Measurements from ENCODE around the gene PRRC2A.

Gene PRRC2A

GRCh38 chr6:31626952-31627351, 6.4 kb downstream of the PRRC2A start:
- no peak for DNase-seq

DNA sequence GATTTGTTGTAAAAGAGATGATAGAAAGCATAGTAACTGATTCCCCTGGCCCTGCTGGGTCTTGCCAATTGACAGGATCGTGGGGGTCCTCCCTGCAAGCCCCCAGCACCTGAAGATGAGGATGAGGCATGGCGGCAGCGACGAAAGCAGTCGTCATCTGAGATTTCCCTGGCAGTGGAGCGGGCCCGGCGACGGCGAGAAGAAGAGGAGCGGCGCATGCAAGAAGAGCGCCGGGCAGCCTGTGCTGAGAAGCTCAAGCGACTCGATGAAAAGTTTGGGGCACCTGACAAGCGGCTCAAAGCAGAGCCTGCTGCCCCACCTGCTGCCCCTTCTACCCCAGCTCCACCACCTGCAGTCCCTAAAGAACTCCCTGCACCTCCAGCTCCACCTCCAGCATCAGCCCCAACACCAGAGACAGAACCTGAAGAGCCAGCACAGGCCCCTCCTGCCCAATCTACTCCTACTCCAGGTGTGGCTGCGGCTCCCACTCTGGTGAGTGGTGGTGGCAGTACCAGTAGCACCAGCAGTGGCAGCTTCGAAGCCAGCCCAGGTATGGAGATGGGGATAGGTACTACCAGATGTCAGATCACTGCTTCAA, 7.3 kb downstream of the PRRC2A start:
- no peak for DNase-seq

DNA sequence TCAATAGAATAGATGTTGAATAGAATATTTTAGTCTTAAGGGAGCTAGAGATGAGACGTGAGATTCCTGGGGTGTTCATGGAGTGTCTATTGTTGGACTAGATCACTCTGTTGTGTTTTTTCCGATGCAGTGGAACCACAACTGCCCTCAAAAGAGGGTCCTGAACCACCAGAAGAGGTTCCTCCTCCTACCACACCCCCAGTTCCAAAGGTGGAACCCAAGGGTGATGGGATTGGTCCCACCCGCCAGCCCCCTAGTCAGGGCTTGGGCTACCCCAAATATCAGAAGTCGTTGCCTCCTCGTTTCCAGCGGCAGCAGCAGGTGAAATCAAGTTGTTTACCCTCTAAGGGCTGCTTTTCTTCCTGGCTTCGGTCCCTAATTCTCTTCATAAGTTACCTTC, 8.5 kb downstream of the PRRC2A start:
- DNase-seq = no peak

GRCh38 chr6:31630177-31630934, 9.8 kb downstream of the PRRC2A start:
- DNase-seq = no peak

GRCh38 chr6:31631209-31631608, 10.7 kb downstream of the PRRC2A start:
- no peak for DNase-seq

DNA sequence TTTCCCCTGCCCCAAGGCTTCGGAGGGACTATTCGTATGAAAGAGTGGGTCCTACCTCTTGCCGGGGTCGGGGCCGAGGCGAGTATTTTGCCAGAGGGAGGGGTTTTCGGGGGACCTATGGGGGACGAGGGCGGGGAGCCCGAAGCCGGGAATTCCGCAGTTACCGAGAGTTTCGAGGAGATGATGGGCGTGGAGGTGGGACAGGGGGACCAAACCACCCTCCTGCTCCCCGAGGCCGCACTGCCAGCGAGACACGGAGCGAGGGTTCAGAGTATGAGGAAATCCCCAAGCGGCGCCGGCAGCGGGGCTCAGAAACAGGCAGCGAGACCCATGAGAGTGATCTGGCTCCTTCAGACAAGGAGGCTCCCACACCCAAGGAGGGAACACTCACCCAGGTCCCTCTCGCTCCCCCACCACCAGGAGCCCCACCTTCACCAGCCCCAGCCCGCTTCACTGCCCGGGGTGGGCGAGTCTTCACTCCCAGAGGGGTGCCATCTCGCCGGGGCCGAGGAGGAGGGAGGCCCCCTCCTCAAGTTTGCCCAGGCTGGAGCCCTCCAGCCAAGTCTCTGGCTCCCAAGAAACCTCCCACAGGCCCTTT, 11.3 kb downstream of the PRRC2A start:
- DNase-seq = no peak

- DNase-seq = no peak
Measured at GRCh38 chr6:31632279-31632946, 11.9 kb downstream of the PRRC2A start.

DNA sequence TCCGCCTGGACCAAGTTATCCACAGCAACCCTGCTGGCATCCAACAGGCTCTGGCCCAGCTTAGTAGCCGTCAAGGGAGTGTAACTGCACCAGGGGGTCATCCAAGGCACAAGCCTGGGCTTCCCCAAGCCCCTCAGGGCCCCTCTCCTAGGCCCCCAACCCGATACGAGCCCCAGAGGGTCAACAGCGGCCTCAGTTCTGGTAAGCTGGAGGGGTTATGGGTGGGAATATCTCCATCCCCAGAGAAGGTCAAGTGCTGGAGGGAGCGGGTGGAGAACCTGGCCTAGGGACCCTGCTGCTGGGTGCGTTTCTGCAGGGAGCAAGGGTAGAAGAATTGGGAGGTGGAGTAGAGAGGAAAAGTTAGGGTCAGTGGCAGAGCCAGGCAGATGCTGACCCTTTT, 12.9 kb downstream of the PRRC2A start:
- DNase-seq = no peak

- no peak for DNase-seq
Measured at GRCh38 chr6:31634131-31634530, 13.6 kb downstream of the PRRC2A start.

DNA sequence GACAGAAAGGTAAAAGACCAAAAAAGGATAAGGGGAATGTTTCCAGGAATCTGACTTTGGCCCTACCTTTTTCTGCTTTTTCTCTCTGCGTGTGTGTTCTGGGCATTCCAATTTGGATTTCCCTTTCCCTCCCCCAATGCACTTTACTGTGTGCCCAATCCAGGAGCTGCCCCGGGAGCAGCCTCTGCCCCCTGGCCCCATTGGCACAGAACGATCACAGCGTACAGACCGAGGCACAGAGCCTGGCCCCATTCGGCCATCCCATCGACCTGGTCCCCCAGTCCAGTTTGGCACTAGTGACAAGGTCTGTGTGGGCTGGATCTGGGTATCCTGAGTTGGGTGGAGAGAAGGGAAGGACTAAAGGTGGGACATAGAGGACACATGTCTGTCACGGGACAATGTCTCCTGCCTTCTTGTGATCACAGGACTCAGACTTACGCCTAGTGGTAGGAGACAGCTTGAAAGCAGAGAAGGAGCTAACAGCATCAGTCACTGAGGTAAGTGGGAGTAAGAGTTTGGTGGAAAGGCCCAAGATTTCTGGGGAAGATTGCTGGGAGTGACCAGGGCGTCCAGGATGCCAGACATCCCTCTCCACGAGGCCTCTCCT, 14.6 kb downstream of the PRRC2A start:
- DNase-seq = no peak

GRCh38 chr6:31636698-31637596, 16.4 kb downstream of the PRRC2A start:
- no peak for DNase-seq

DNA sequence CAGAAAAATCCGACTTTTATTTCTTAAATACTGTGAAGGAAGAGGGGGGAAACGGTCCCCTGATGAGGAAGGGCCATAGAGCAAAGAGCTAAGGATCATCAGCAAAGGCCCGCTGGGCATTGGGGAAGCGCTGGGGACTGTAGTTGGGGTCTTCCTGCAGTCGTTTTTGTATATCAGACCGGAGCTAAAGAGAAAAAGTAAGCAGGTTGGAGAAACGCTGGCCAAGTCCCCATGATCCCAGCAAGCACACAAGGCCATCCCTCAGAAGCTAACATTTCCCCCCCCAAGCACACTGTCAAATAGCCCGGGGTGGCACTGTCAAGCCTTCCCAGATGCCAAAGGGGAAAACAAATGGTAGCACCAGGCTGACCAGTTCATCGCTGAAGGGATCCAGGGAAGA, 18.5 kb downstream of the PRRC2A start:
- DNase-seq = no peak

DNA sequence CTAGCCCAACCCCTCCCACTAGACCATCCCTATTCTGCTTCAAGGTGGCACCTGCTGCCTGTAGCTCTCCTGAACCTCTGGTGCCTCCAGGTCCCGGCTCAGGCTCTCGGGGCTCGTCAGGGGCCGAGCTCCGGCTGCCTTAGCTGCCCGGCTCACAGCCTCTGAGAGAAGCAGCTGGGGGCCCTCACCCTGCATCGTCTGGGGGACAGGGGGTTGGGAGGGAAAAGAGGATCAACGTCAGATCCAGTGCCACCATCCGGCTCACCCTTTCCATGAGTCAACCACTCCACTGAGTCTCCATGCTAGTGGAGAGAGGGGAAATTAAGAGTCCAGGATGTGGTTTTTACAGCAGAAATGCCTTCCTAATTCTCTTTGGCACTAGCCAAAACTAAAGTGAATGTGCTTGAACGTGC, 18.9 kb downstream of the PRRC2A start:
- no peak for DNase-seq

- no peak for DNase-seq
Measured at GRCh38 chr6:31640612-31641011, 20.1 kb downstream of the PRRC2A start.

DNA sequence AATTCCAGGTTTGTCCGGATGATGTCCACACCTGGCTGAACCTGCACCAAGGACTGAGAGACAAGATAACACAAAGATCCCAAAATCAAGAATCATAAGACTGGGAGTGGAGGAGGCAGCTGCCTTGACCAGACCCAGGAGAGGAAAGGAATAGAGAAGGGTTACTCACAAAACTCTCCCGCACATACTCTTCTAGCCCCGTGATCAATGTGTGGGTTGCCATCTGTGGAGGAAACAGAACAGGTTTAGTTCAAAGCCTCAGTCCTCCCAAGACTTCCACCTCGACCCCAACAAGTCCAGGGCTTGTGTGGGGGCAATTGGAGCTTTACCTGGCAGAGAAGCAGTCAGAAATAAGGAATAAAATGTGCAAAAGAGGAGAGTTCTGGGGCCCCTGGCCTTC, 20.9 kb downstream of the PRRC2A start:
- no peak for DNase-seq

GRCh38 chr6:31642798-31643570, 22.5 kb downstream of the PRRC2A start:
- no peak for DNase-seq

- no peak for DNase-seq
Measured at GRCh38 chr6:31643818-31644454, 23.4 kb downstream of the PRRC2A start.

DNA sequence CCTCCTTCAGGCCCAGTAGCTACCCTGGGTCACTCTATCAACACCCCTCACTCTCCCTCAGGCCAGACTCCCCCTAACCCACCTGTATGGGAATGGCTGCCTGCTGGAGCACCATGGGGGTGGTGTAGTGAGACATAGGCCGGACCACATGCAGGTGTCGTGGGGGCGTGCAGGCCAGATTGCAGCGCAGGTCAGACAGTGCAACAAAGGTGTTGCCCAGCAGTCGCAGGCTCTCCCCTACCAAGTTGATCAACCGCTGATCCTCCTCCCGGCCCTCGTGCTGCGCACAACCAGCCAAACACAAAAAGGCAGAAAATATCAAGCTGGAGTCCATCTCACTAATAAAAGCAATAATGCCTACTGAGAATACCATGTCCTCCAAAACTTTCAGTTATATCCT, 24.8 kb downstream of the PRRC2A start:
- DNase-seq = no peak

GRCh38 chr6:31651602-31652191, 31.2 kb downstream of the PRRC2A start:
- peak; percentile 9 for DNase-seq

GRCh38 chr6:31652925-31653724, 32.6 kb downstream of the PRRC2A start:
- no peak for DNase-seq
